GM18870 (cell line): ENCODE measurements around the gene ADAMTS20.

Experiments used
- ATAC-seq: cut with Tn5 transposase; IDR thresholded peaks from one replicate; pipeline ENCODE4 v1.9.1; 2021; ENCODE audit warnings: moderate library complexity; ENCODE audit not compliant: unreplicated experiment

Gene ADAMTS20

GRCh38 chr12:43317156-43317555, 234.8 kb downstream of the ADAMTS20 start:
- no peak for ATAC-seq

- no peak for ATAC-seq
These were observed 235.5 kb downstream of the ADAMTS20 start for GRCh38 chr12:43316520-43316919.

GRCh38 chr12:43315961-43316360, 236.0 kb downstream of the ADAMTS20 start:
- ATAC-seq, result no peak

- ATAC-seq, result no peak
These were observed 239.0 kb downstream of the ADAMTS20 start for GRCh38 chr12:43312991-43313505.

GRCh38 chr12:43310596-43310995, 241.4 kb downstream of the ADAMTS20 start:
- no peak for ATAC-seq

GRCh38 chr12:43309959-43310358, 242.0 kb downstream of the ADAMTS20 start:
- ATAC-seq, result no peak

GRCh38 chr12:43308776-43309175, 243.2 kb downstream of the ADAMTS20 start:
- no peak for ATAC-seq

GRCh38 chr12:43307126-43307525, 244.9 kb downstream of the ADAMTS20 start:
- ATAC-seq, result no peak

- ATAC-seq, result no peak
These were observed 245.9 kb downstream of the ADAMTS20 start for GRCh38 chr12:43306066-43306465.

- ATAC-seq, result no peak
These were observed 246.9 kb downstream of the ADAMTS20 start for GRCh38 chr12:43305065-43305464.
